H1 (cell line): Measurements from ENCODE around the gene MGRN1. TPM values are rescaled to one million over a fixed set of nuclear protein-coding genes. Genes with fewer than 3 reads are reported as not detected.

Source experiments
- RBBP5 ChIP-seq: IDR thresholded peaks from 2 replicates; pipeline ENCODE4 v1.7.1; 2012; ENCODE audit warnings: low read depth, mild to moderate bottlenecking, inconsistent platforms, low read length, moderate library complexity, borderline replicate concordance
- polyA plus RNA-seq, 7 experiments: library from polyadenylated mRNA; depleted of rRNA in 3 of 7; stranded (reverse) in 5 of 7; unstranded in 2 of 7; fragments of >200 nt in 5 of 7; fragments of 200-250 nt in 2 of 7; gene quantifications; 1 replicate in 5 of 7; 2 replicates in 1 of 7; 4 replicates in 1 of 7; pipeline versions ENCODE4 v1.2.1 to v1.2.3, GENCODE V29; 2011 to 2013; ENCODE audit warnings: missing spikeins in 2 of 7, mixed read lengths in 2 of 7
- total RNA-seq: library from RNA; stranded (reverse); fragmentation: NEBNext Ultra II Directional; extraction: Animal tissue kit (Norgen Biotek cat#: 25700); gene quantifications from 2 replicates; pipeline ENCODE4 v1.2.1, GENCODE V29; 2021
- TF ChIP-seq, protein P1 (sequence below): IDR thresholded peaks from 2 replicates; pipeline ENCODE4 v1.6.1; 2012; ENCODE audit warnings: inconsistent platforms

The MGRN1 gene
- total and polyA plus RNA-seq, 2 of the 8 experiments (the other 6 are each of a cell fraction or from before 2014, with no cell fraction given) = 15.0 to 82.3 TPM

DNA sequence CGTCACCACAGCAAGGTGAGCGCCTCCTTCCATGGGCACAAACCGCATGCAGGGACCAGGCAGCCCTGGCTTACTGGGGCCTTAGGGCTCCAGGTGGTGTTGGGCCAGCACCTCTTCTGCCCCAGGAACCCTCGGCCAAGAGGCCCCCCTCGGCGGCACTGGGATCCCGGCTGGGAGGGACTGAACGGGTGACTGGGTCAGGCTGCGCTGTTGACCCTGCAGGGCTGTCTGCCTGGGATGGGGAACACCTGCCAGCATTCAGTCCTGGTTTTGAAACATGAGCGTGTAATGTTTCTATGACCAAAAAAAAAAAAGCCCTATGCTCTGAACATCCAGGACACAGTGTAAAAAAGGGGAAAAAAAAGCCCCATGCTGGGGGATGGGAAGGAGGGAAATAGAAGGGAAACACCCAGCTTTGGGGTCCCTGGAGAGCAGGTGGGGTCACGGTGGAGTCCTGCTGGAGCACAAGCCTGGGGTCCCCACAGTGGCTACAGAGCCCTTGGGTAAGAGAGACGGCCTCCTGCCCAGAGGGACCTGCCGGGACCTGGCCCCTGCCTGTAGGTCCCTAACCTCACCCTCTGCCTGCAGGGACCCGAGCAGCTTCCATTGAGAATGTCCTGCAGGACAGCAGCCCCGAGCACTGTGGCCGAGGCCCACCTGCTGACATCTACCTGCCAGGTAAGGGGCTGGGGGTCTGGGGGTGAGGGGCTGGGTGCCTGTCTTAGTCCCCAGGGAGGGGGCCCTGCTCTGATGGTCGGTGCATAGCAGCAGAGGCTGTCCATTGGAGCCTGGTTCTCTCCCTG is 58.8 kb downstream of the MGRN1 start (continued):
- no peak for TF ChIP-seq RBBP5
- TF ChIP-seq, protein P1, sequence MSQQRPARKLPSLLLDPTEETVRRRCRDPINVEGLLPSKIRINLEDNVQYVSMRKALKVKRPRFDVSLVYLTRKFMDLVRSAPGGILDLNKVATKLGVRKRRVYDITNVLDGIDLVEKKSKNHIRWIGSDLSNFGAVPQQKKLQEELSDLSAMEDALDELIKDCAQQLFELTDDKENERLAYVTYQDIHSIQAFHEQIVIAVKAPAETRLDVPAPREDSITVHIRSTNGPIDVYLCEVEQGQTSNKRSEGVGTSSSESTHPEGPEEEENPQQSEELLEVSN = no peak
- TF ChIP-seq, all 59 proteins: peak for 0
